ENCODE results near the gene PRSS1. TPM values are rescaled to one million over a fixed set of nuclear protein-coding genes. Genes with fewer than 3 reads are reported as not detected.

The PRSS1 gene
- not detected in 5 replicates for total RNA-seq (2022; extraction: Qiagen RNA extraction)

DNA sequence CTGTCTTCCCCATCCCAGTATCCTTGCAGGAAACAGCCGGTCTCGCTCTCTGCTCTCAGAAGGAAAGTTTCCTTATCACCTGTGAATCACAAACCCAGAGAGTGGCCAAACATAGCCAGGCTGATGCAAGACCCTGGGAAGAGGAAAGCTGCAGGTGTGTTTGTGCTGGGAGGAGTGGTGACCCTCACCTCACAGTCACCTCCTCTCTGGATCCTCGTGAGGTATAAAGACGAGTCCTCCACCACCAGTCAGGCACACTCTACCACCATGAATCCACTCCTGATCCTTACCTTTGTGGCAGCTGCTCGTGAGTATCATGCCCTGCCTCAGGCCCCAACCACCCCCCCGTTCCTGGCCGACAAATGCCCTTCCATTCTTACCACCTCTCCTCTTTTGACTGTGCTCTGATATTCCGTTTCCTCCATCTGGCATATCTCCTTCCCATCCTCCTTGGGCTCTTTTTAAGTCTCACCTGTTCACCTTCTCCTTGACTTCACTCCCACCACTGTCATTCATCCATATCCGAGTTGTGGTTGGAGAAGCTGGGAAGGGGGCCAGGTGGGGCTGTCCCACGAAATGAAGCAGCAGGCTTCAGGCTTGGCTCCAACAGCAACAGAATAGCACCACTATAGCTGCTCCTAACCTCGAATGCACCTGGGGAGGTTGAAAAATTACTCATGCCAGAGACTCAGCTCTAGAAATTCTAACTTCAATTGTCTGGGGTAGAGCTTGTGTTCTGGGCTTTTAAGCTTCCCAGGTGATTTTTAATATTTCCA lies at the start of gene PRSS1:
Gene PRSS1, plus strand, starts transcription at position 255 of the 776 bp plus-strand sequence. Its CDS starts 13 bp downstream, at position 268.

DNA sequence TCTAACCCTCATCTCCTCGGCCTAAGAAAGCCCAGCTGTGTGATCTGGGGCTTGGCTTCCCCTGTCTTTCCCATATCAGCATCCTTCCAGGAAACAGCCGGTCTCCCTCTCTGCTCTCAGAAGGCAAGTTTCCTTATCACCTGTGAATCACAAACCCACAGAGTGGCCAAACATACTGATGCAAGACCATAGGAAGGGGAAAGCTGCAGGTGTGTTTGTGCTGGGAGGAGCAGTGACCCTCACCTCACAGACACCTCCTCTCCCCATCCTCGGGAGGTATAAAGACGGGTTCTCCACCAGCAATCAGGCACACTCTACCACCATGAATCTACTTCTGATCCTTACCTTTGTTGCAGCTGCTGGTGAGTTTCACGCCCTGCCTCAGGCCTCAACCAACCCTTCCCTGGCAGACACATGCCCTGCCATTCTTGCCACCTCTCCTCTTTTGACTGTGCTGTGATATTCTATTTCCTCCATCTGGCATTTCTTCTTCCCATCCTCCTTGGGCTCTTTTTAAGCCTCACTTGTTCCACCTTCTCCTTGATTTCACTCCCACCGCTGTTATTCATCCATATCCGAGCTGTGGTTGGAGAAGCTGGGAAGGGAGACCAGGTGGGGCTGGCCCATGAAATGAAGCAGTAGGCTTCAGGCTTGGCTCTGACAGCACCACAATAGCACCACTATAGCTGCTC lies 21.5 kb downstream of the PRSS1 start, which contains the start of gene PRSS2:
Gene PRSS2, plus strand, starts transcription at position 310 of the 692 bp plus-strand sequence. Its CDS starts 13 bp downstream, at position 323.

Other genes with a start within 250 kb of the PRSS1 start
- gene PRSS2, start 21.5 kb downstream of the PRSS1 start, total RNA-seq (2022; extraction: Qiagen RNA extraction): not detected in 5 replicates
- 0.36 to 0.96 TPM (median 0.59 TPM) in 5 replicates for gene EPHB6, start 105.6 kb downstream of the PRSS1 start, total RNA-seq (2022; extraction: Qiagen RNA extraction)
- not detected in 5 replicates for gene TRPV6, start 136.3 kb downstream of the PRSS1 start, total RNA-seq (2022; extraction: Qiagen RNA extraction)
- gene TRPV5, start 184.3 kb downstream of the PRSS1 start, total RNA-seq (2022; extraction: Qiagen RNA extraction): not detected in 5 replicates
- not detected in 5 replicates for gene LLCFC1, start 190.0 kb downstream of the PRSS1 start, total RNA-seq (2022; extraction: Qiagen RNA extraction)
- 0.33 TPM in 1 of 5 replicates, not detected in the others for gene KEL, start 212.9 kb downstream of the PRSS1 start, total RNA-seq (2022; extraction: Qiagen RNA extraction)

All from A549 treated with Hydrocortisone at 1 μM for 4 hours (cell line).